ENCODE results near the gene DACT1. TPM values are rescaled to one million over a fixed set of nuclear protein-coding genes. Genes with fewer than 3 reads are reported as not detected.

The DACT1 gene
- total and polyA plus RNA-seq, 10 of the 15 experiments (the other 5 are each of a cell fraction or from before 2014, with no cell fraction given), result 0.13 to 2.9 (median 0.91) TPM

DNA sequence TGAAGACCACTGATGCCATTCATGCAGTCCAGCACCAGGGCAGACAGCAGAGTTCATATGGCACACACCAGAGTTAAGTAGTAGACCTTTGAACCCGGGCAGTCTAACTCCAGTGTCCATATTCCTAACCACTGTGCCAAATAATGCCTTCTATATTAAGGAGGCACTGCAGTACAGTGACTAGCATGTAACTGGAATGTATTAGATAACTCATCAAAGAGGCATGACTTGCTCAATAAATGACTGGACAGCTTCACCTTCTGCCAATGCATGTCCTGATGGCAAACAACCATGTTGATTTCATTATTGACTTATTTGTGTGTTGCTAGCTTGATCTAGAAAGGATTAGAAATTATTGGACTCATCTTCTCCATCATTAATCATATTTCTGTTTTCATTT, 40.2 kb downstream of the DACT1 start (continued):
- TF ChIP-seq FOXK2 (IDR thresholded peaks at IDR 0.05) (no peak), KAT2A (conservative IDR thresholded peaks at IDR 0.05; ENCODE audit: control insufficient read depth, low read depth, low read length) (no peak), HDAC2 (IDR thresholded peaks at IDR 0.05) (no peak), HDGF (IDR thresholded peaks at IDR 0.05) (no peak)
- TF ChIP-seq, protein P1, sequence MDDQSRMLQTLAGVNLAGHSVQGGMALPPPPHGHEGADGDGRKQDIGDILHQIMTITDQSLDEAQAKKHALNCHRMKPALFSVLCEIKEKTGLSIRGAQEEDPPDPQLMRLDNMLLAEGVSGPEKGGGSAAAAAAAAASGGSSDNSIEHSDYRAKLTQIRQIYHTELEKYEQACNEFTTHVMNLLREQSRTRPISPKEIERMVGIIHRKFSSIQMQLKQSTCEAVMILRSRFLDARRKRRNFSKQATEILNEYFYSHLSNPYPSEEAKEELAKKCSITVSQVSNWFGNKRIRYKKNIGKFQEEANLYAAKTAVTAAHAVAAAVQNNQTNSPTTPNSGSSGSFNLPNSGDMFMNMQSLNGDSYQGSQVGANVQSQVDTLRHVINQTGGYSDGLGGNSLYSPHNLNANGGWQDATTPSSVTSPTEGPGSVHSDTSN (IDR thresholded peaks at IDR 0.05; ENCODE audit: insufficient replicate concordance, low read depth, low read length), result no peak

DNA sequence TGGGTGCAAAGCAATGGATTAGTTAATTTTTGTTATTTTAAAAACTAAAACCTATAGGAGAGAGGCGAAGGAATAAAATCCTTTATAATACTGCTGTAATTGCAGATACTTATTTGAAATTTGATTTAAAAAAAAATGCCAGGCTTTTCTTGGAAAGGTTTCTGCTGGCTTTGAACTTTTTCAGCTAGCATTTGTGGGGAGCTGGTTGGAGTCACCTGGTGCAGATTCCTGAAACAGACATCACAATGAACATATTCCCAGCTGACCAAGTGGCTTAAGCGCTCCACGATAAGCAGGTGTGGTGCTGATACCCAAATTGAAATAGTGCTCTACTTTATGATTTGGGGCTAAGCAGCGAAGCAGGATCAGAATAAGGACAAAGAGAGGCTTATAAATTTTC, 42.9 kb downstream of the DACT1 start:
- Histone ChIP-seq H3K79me2 (ENCODE audit: control insufficient read depth, insufficient read depth, low read length) (no peaks in the 10 kb centered on the region), H3K27ac (ENCODE audit: control insufficient read depth, insufficient read depth) (no peak overlapping the region), H3K4me3 (no peak overlapping the region), H3K9ac (ENCODE audit: control insufficient read depth, insufficient read depth, low read length) (no peak overlapping the region), H3K9me3 (replicated peaks; ENCODE audit: control insufficient read depth, insufficient read depth, low read length) (no peaks in the 10 kb centered on the region), H3K4me1 (ENCODE audit: control insufficient read depth, insufficient read depth, low read length) (no peaks in the 10 kb centered on the region), H3K27me3 (replicated peaks in 1 of 2; ENCODE audit: control insufficient read depth in 2 of 2, insufficient read depth in 2 of 2, low read length in 1 of 2) (no peaks in the 10 kb centered on the region), H2AFZ (ENCODE audit: control insufficient read depth, low read depth, low read length) (no peak overlapping the region), H3K4me2 (ENCODE audit: control insufficient read depth, insufficient read depth) (no peak overlapping the region), H3K36me3 (ENCODE audit: control insufficient read depth in 2 of 2, insufficient read depth in 2 of 2, low read length in 1 of 2) (no peaks in the 10 kb centered on the region), H4K20me1 (ENCODE audit: control insufficient read depth, insufficient read depth) (no peaks in the 10 kb centered on the region)
- no peak for FAIRE-seq
- DNase-seq (ENCODE audit: low read depth, low spot score), result no peak
- in situ Hi-C loops (cut with MboI) (no loop called here), intact Hi-C loops (cut with micrococcal nuclease; ENCODE audit: unreplicated experiment) (no loop called here)
- ChIA-PET CTCF (interaction anchor here (0.7 to 1.0 kb wide), 2 partner anchors 9 to 140 kb away, joined by 3 read pairs; no protein-coding TSS in a partner anchor), POLR2A (no interaction called here), SMC1A (ENCODE audit: uncharacterized antibody, unreplicated experiment) (no interaction called here), RAD21 (ENCODE audit: unreplicated experiment) (no interaction called here)
- TF ChIP-seq, protein P2, sequence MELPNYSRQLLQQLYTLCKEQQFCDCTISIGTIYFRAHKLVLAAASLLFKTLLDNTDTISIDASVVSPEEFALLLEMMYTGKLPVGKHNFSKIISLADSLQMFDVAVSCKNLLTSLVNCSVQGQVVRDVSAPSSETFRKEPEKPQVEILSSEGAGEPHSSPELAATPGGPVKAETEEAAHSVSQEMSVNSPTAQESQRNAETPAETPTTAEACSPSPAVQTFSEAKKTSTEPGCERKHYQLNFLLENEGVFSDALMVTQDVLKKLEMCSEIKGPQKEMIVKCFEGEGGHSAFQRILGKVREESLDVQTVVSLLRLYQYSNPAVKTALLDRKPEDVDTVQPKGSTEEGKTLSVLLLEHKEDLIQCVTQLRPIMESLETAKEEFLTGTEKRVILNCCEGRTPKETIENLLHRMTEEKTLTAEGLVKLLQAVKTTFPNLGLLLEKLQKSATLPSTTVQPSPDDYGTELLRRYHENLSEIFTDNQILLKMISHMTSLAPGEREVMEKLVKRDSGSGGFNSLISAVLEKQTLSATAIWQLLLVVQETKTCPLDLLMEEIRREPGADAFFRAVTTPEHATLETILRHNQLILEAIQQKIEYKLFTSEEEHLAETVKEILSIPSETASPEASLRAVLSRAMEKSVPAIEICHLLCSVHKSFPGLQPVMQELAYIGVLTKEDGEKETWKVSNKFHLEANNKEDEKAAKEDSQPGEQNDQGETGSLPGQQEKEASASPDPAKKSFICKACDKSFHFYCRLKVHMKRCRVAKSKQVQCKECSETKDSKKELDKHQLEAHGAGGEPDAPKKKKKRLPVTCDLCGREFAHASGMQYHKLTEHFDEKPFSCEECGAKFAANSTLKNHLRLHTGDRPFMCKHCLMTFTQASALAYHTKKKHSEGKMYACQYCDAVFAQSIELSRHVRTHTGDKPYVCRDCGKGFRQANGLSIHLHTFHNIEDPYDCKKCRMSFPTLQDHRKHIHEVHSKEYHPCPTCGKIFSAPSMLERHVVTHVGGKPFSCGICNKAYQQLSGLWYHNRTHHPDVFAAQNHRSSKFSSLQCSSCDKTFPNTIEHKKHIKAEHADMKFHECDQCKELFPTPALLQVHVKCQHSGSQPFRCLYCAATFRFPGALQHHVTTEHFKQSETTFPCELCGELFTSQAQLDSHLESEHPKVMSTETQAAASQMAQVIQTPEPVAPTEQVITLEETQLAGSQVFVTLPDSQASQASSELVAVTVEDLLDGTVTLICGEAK (IDR thresholded peaks at IDR 0.05; ENCODE audit: borderline replicate concordance), result no peak
- TF ChIP-seq EED (IDR thresholded peaks at IDR 0.05; ENCODE audit: low read depth) (no peak), NFYA (IDR thresholded peaks at IDR 0.05; ENCODE audit: borderline replicate concordance, low read depth, low read length) (no peak), ZNF217 (IDR thresholded peaks at IDR 0.05) (no peak), EP300 (IDR thresholded peaks at IDR 0.05; ENCODE audit: borderline replicate concordance in 1 of 2, control insufficient read depth in 1 of 2, low read depth in 2 of 2, low read length in 2 of 2) (no peak), SMC3 (IDR thresholded peaks at IDR 0.05; ENCODE audit: borderline replicate concordance, low read length) (no peak)
- TF ChIP-seq, protein P3, sequence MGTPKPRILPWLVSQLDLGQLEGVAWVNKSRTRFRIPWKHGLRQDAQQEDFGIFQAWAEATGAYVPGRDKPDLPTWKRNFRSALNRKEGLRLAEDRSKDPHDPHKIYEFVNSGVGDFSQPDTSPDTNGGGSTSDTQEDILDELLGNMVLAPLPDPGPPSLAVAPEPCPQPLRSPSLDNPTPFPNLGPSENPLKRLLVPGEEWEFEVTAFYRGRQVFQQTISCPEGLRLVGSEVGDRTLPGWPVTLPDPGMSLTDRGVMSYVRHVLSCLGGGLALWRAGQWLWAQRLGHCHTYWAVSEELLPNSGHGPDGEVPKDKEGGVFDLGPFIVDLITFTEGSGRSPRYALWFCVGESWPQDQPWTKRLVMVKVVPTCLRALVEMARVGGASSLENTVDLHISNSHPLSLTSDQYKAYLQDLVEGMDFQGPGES (IDR thresholded peaks at IDR 0.05), result no peak
- no peak for ATAC-seq
- WGBS (ENCODE audit: insufficient coverage, insufficient replicate concordance, low lambda C conversion rate, missing lambda C conversion rate), result 56% methylated on average over 4 of the region's 4 CpGs
- no TSS peak for BruUV-seq (replicated peaks)
